Keratinocyte (primary cell): ENCODE measurements around the gene TOR1AIP1.

Experiments
- EZH2 ChIP-seq: IDR thresholded peaks from one replicate; pipeline ENCODE4 v1.6.1; 2012; ENCODE audit warnings: inconsistent platforms, mild to moderate bottlenecking, low read length, moderate library complexity
- TF ChIP-seq, protein P1 (sequence below), 3 experiments: IDR thresholded peaks in 1 of 3; conservative IDR thresholded peaks in 1 of 3; optimal IDR thresholded peaks in 1 of 3; 2 replicates in 2 of 3; 3 replicates in 1 of 3; pipeline versions ENCODE3 to v1.5.1; 2011; ENCODE audit warnings: low read length in 3 of 3, mild to moderate bottlenecking in 3 of 3, moderate library complexity in 2 of 3, control low read depth in 1 of 3, inconsistent platforms in 1 of 3; ENCODE audit not compliant: insufficient read depth in 2 of 3; ENCODE audit errors: extremely low read depth in 1 of 3

DNA sequence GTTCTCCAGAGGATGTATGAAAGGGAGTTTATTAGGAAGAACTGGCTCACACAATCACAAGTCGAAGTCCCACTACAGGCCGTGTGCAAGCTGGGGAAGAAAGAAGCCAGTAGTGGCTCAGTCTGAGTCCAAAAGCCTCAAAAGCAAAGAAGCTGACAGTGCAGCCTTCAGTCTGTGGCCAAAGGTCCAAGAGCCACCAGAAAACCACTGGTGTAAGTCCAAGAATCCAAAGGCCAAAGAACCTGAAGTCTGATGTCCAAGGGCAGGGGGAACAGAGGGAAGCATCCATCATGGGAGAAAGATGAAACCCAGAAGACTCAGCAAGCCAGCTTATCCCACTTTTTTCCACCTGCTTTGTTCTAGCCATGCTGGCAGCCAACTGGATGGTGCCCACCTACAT is 51.1 kb downstream of the TOR1AIP1 start:
- TF ChIP-seq, protein P1, sequence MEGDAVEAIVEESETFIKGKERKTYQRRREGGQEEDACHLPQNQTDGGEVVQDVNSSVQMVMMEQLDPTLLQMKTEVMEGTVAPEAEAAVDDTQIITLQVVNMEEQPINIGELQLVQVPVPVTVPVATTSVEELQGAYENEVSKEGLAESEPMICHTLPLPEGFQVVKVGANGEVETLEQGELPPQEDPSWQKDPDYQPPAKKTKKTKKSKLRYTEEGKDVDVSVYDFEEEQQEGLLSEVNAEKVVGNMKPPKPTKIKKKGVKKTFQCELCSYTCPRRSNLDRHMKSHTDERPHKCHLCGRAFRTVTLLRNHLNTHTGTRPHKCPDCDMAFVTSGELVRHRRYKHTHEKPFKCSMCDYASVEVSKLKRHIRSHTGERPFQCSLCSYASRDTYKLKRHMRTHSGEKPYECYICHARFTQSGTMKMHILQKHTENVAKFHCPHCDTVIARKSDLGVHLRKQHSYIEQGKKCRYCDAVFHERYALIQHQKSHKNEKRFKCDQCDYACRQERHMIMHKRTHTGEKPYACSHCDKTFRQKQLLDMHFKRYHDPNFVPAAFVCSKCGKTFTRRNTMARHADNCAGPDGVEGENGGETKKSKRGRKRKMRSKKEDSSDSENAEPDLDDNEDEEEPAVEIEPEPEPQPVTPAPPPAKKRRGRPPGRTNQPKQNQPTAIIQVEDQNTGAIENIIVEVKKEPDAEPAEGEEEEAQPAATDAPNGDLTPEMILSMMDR (optimal IDR thresholded peaks at IDR 0.05 in 1 of 3, IDR thresholded peaks at IDR 0.05 in 1 of 3, conservative IDR thresholded peaks at IDR 0.05 in 1 of 3; ENCODE audit: extremely low read depth in 1 of 3, insufficient read depth in 2 of 3, low read length in 3 of 3), result no peak
- no peak for TF ChIP-seq EZH2
